WI38 (cell line): ENCODE measurements around the gene PHKG1.
"Not testable (repeated sequence)": the region's sequence is repeated elsewhere in the genome, so short reads cannot be mapped to it uniquely, and the experiment has no call there.

ENCODE experiments used
- H3K4me3 ChIP-seq: 2 replicates; pipeline ENCODE4 v1.5.1; 2011; ENCODE audit warnings: low read depth, mild to moderate bottlenecking, control low read depth, low read length
- TF ChIP-seq, protein P1 (sequence below): IDR thresholded peaks from 2 replicates; pipeline ENCODE4 v1.5.1; 2012; ENCODE audit warnings: low read depth, mild to moderate bottlenecking, control low read depth, low read length

The PHKG1 gene

DNA sequence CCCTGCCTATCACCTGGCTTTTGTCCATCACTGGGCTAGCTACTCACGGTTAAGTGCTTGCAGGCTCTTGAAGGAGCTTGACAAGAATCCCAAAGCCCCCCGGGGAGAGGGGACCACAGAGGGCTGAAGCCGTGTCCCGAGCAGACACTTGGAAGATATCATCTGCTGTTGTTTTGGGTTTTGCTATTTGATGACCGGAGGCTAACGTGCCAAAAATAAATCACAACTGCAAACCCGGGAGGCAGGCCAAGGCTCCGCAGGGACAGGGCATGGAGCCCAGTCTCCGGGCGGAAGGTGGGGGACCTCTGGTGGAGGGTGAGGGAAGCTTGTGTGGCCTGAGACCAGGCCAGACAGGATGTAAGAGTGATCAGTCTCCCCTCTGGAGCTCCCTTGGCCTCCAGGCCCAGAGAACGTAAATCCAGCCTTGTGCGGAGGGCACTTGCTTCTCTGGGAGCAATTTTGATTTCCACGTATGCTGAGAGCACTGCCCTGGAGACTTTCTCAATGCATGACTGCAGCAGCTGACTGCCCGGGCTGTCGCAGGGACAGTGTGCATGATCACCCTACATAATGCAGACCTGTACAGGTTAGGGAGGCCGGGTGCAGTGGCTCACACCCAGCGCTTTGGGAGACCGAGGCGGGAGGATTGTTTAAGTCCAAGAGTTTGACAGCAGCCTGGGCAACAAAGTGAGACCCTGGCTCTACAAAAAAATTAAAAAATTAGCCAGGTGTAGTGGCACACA, at the start of gene PHKG1:
PHKG1 (minus strand) TSS at position 164 of the 743 bp plus-strand sequence. CDS start 4,011 bp downstream, outside the sequence.
- no peak within 1 kb of the TSS for H3K4me3 ChIP-seq
- TF ChIP-seq, protein P1, sequence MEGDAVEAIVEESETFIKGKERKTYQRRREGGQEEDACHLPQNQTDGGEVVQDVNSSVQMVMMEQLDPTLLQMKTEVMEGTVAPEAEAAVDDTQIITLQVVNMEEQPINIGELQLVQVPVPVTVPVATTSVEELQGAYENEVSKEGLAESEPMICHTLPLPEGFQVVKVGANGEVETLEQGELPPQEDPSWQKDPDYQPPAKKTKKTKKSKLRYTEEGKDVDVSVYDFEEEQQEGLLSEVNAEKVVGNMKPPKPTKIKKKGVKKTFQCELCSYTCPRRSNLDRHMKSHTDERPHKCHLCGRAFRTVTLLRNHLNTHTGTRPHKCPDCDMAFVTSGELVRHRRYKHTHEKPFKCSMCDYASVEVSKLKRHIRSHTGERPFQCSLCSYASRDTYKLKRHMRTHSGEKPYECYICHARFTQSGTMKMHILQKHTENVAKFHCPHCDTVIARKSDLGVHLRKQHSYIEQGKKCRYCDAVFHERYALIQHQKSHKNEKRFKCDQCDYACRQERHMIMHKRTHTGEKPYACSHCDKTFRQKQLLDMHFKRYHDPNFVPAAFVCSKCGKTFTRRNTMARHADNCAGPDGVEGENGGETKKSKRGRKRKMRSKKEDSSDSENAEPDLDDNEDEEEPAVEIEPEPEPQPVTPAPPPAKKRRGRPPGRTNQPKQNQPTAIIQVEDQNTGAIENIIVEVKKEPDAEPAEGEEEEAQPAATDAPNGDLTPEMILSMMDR = peak; percentile 69

DNA sequence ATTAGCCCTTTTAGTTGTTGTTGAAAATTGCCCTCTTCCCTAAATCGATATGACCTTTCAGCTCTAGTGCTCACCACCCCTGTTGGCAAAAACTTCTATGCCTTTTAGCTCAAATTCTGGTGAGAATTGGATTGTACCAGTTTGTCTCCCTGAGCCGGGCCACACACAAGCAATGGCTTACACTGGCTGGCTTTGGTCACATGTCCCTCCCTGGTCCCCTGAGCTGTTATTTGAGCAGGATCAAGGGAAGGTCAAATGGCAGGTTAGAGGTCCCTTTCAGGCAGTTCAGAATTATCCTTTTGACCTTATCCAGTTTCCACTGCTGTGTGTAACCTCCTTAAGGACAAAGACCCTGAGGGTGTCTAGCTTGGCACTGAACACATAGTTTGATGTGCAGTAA, 38.3 kb upstream of the PHKG1 start:
- not testable (repeated sequence) for H3K4me3 ChIP-seq

DNA sequence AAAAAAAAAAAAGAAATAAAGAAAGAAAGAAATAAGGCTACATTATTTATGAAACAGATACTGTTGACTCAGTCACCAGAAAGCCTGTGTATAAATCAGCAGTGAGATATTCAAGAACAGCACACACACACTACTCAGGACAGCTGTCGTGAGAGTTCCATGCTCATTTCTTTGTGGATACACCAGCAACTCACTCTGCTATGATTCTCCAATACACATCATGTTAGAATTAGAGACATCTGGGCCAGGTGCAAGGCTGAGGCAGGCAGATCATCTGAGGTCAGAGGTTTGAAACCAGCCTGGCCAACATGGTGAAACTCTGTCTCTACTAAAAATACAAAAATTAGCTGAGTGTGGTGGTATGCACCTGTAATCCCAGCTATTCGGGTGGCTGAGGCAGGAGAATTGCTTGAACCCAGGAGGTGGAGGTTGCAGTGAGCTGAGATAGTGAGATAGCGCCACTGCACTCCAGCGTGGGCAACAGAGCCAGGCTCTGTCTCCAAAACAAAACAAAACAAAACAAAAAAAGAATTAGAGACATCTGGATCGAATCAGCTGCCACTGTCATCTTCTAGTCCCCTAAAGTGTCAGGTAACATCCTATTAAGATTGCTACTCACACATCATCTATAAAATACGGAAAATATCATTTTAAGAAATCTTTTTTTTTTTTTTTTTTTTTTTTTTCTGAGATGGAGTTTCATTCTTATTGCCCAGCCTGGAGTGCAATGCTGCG, 34.7 kb upstream of the PHKG1 start:
- TF ChIP-seq, protein P1 = no peak
- H3K4me3 ChIP-seq = no peak overlapping the region

DNA sequence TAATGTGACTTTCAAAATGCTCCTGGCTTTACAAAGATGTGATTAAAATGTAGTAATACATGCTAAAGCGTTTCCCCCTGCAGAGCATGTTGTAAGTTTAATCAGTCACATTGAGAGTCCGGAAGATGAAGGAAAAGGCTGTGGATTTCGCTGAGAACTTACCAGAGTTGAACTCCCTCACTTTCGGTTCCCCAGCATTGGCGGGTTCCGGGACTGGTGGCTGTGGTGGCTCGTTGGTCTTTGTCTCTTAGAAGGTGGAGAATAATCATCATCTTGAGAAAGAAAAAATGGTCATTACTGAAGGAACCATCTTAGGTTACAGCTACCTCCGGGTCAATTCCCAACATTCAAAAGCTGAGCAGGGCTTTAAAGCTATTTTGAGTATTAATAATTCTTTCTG, 33.1 kb upstream of the PHKG1 start:
- peak overlapping the region; percentile 14; the same call in 1 of the 2 replicates for H3K4me3 ChIP-seq
- TF ChIP-seq, protein P1 = no peak

DNA sequence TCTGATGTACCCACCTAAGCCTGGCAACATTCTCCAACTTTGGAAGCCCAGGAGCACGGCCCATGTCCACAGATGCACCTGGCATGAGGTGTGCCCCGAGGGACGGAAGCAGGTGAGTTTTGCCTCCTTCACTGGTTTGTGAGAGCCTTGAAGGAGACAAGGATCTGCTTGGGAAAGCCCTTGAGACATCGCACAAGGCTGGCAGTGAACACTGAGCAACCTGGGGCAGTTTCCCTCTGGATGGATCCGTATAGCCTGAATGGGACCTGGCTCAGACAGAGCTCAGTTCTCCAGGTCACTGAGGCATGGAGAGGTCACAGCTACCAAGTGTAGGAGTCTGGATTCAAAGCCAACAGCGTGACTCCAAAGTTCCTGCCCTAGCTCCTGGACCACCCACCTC, 32.2 kb upstream of the PHKG1 start:
- TF ChIP-seq, protein P1 = no peak
- H3K4me3 ChIP-seq = no peak overlapping the region

DNA sequence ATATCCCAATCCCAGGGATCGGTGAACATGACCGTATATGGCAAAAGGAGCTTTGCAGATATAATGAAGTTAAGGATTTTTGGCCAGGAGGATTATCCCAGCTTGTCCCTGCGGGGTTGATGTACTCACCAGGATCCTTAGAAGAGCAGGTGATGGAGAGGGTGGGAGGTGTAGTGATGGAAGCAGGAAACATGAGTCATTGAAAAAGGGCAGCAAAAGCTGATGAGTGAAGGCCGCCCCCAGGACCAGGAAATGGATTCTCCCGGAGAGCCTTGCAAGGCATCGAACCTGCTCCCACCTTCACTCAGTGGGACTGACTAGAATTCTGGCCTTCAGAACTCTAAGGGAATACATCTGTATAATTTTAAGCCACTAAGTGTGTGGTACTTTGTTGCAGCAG, 28.7 kb upstream of the PHKG1 start:
- no peak overlapping the region for H3K4me3 ChIP-seq
- TF ChIP-seq, protein P1 = no peak

DNA sequence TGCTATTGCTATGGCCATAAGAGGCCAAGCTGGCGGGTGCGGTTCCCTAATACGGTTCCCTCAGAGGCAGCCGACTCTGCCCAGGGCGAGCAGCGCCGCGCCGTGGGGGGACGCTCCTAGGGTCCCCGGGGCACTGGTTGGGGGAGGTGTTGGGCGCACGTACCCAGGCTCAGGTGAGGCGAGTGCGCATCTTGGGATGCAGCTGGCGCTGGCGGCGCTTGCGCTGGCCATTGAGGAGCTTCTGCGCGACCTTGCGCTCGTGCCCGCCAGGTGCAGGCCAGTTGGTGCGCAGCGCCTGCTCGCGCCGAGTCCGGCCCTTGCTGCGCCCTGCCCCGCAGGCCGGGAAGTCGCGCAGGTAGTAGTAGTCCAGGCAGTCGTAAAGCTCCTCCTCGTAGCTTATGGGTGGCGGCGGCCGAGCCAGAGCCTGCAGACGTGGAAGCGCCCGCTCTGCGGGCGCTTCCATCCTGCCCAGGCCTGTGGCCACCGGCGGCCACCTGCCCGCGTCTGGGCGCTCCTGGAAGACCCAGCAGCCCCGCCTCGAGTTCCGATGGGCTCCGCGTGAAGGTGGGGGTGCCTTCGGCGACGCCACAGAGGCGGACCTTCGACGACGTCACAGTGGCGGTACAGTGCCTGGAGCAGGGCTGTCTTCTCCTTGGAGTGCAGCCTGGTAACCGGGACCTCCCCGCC, 23.2 kb upstream of the PHKG1 start, which contains the start of gene NUPR2:
NUPR2 (minus strand) TSS at position 566 of the 687 bp plus-strand sequence; CDS start at position 463, 103 bp downstream.
- TF ChIP-seq, protein P1 = no peak
- no peak within 1 kb of the TSS for H3K4me3 ChIP-seq

DNA sequence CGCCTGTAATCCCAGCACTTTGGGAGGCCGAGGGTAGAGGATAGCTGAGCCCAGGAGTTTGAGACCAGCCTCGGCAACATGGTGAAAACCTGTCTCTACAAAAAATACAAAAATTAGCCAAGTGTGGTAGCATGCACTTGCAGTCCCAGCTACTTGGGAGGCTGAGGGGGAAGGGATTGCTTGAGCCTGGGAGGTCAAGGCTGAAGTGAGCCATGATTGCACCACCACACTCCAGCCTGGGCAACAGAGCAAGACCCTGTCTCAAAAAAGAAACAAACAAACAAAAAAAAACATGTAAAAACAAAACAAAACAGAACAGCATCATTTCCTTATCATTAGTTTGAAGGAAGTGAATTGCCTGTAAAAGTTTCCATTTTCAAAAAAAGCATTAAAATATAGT, 19.5 kb upstream of the PHKG1 start:
- not testable (repeated sequence) for H3K4me3 ChIP-seq
